GM19238 (cell line): ENCODE results near the gene SEMA4C.
A peak's percentile ranks its signal among the peaks of the same experiment; 100 is the strongest.

Source experiments
- DNase-seq: peaks from one replicate; pipeline ENCODE4 v3.0.0; 2011; ENCODE audit warnings: low spot score; ENCODE audit not compliant: insufficient read length

SEMA4C gene

GRCh38 chr2:96881349-96882195, 11.7 kb upstream of the SEMA4C start:
- DNase-seq = no peak

- no peak for DNase-seq
Measured at GRCh38 chr2:96880891-96881273, 11.0 kb upstream of the SEMA4C start.

GRCh38 chr2:96879545-96880040, 9.7 kb upstream of the SEMA4C start:
- no peak for DNase-seq

- DNase-seq = no peak
Measured at GRCh38 chr2:96878796-96879544, 9.1 kb upstream of the SEMA4C start.

GRCh38 chr2:96878171-96878570, 8.3 kb upstream of the SEMA4C start:
- DNase-seq = no peak

GRCh38 chr2:96877631-96878092, 7.8 kb upstream of the SEMA4C start:
- no peak for DNase-seq

- DNase-seq = no peak
Measured at GRCh38 chr2:96877042-96877451, 7.2 kb upstream of the SEMA4C start.

GRCh38 chr2:96876269-96877041, 6.6 kb upstream of the SEMA4C start:
- DNase-seq = no peak

- no peak for DNase-seq
Measured at GRCh38 chr2:96875498-96876268, 5.8 kb upstream of the SEMA4C start.

GRCh38 chr2:96874198-96874831, 4.4 kb upstream of the SEMA4C start:
- DNase-seq = peak; percentile 61

- DNase-seq = no peak
Measured at GRCh38 chr2:96873651-96874096, 3.8 kb upstream of the SEMA4C start.

- DNase-seq = no peak
Measured at GRCh38 chr2:96872591-96873349, 2.9 kb upstream of the SEMA4C start.

GRCh38 chr2:96870626-96871255, 861 bp upstream of the SEMA4C start:
- DNase-seq = no peak

GRCh38 chr2:96869281-96869821, 529 bp downstream of the SEMA4C start:
- DNase-seq = no peak

- DNase-seq = peak; percentile 90
Measured at GRCh38 chr2:96868555-96869280, 1.2 kb downstream of the SEMA4C start.

- DNase-seq = peak; percentile 44
Measured at GRCh38 chr2:96867756-96868554, 1.9 kb downstream of the SEMA4C start.
